GM12892 (cell line): ENCODE measurements around the gene C1QTNF1.

ENCODE experiments used
- DNase-seq: peaks from one replicate; pipeline ENCODE4 v3.0.0; 2011; ENCODE audit not compliant: insufficient read length
- FAIRE-seq: peaks from 2 replicates; lab custom pipeline; 2011; peaks lifted over from hg19 to GRCh38; lab: Jason Lieb, UNC
- POLR2A ChIP-seq: IDR thresholded peaks from 2 replicates; pipeline ENCODE4 v1.6.1; 2011; ENCODE audit warnings: low read depth, low read length, control low read depth
- POLR2AphosphoS5 ChIP-seq: IDR thresholded peaks from 2 replicates; pipeline ENCODE4 v1.6.1; 2011; ENCODE audit warnings: low read depth, low read length, control low read depth
- TAF1 ChIP-seq: IDR thresholded peaks from 2 replicates; pipeline ENCODE4 v1.6.1; 2011; ENCODE audit warnings: low read depth, mild to moderate bottlenecking, control low read depth, low read length, borderline replicate concordance

Gene C1QTNF1

GRCh38 chr17:79080349-79080748, 56.4 kb downstream of the C1QTNF1 start:
- DNase-seq (no peak), FAIRE-seq (no peak)
- TF ChIP-seq TAF1 (no peak), POLR2A (no peak), POLR2AphosphoS5 (no peak)

GRCh38 chr17:79080761-79081290, 56.9 kb downstream of the C1QTNF1 start:
- TF ChIP-seq POLR2A (no peak), TAF1 (no peak)
- DNase-seq: peak; percentile 4
- no peak for FAIRE-seq

- DNase-seq (peak; percentile 14), FAIRE-seq (no peak)
- TF ChIP-seq POLR2AphosphoS5: no peak
These were observed 57.8 kb downstream of the C1QTNF1 start for GRCh38 chr17:79081571-79082276.

- TF ChIP-seq TAF1 (no peak), POLR2A (no peak), POLR2AphosphoS5 (no peak)
- FAIRE-seq (peak; percentile 64), DNase-seq (peak; percentile 71)
These were observed 58.6 kb downstream of the C1QTNF1 start for GRCh38 chr17:79082311-79083190.

- DNase-seq (peak; percentile 26), FAIRE-seq (no peak)
- TF ChIP-seq POLR2A: no peak
- TF ChIP-seq TAF1: no peak
- TF ChIP-seq POLR2AphosphoS5: no peak
These were observed 59.4 kb downstream of the C1QTNF1 start for GRCh38 chr17:79083191-79083971.

- TF ChIP-seq TAF1: no peak
- no peak for TF ChIP-seq POLR2A
- TF ChIP-seq POLR2AphosphoS5: no peak
- FAIRE-seq (no peak), DNase-seq (peak; percentile 13)
These were observed 60.6 kb downstream of the C1QTNF1 start for GRCh38 chr17:79084291-79085153.

GRCh38 chr17:79085154-79085920, 61.4 kb downstream of the C1QTNF1 start:
- no peak for TF ChIP-seq POLR2A
- no peak for TF ChIP-seq POLR2AphosphoS5
- no peak for TF ChIP-seq TAF1
- no peak for DNase-seq
- no peak for FAIRE-seq

- DNase-seq (no peak), FAIRE-seq (no peak)
- TF ChIP-seq POLR2AphosphoS5: no peak
- TF ChIP-seq POLR2A: no peak
- no peak for TF ChIP-seq TAF1
These were observed 62.1 kb downstream of the C1QTNF1 start for GRCh38 chr17:79085921-79086551.

DNA sequence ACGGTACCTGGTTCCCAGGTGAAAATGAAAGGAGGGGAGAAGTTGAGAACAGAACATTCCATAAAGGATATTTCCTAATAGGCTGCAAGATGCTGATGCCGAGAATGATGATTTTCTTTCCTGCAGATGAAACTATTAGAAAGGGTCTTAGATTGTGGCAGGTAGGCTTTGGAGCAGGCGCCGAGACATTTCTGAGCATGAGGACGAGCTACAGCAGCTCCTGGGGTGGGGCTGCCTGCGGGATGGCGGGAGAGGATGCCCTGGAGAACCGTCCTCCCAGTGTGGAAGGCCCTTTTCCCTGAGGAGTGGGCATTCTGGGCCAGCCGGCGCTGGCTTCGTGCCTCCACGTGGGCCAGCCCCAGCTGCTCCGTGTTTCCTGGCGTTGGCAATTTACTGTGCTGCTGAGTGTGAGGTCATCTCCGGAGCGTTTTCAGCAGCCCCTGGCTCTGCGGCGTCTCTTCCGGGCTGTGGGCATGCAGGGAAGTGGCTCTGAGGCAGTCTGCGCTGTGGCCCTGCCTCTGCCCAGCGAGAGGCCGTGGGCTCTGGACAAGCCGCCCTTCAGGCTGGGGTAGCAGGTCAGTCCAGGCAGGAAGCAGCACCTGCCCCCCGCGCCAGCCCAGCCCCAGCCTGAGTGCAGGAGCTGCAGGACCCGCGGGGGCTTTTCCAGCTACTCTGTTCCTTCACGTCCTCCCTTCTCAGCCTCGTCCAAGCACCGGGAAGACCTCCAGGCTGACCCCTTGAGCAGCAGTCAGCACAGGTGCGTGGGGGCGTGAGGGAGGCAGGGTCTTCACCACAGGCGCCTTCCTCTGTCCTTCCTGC, 62.8 kb downstream of the C1QTNF1 start:
- TF ChIP-seq TAF1: no peak
- no peak for TF ChIP-seq POLR2AphosphoS5
- no peak for TF ChIP-seq POLR2A
- FAIRE-seq (no peak), DNase-seq (no peak)
